BLaER1 treated with 17β-estradiol and CSF1 and Interleukin-3, amounts not matched to agents 10 nM and 100 nM (cell line): ENCODE measurements around the gene MECR.

Source experiments
- H3K27ac ChIP-seq, 11 experiments: shearing (Covaris generic); formaldehyde crosslinking; 2 replicates each; pipeline ENCODE4 v1.8.1; 2022
- H3K27me3 ChIP-seq, 11 experiments: shearing (Covaris generic); formaldehyde crosslinking; 2 replicates each; pipeline ENCODE4 v1.8.1; 2022
- H3K36me3 ChIP-seq, 11 experiments: shearing (Covaris generic); formaldehyde crosslinking; 2 replicates each; pipeline ENCODE4 v1.8.1; 2022
- H3K4me1 ChIP-seq, 10 experiments: shearing (Covaris generic); formaldehyde crosslinking; 2 replicates each; pipeline ENCODE4 v1.8.1; 2022
- H3K4me2 ChIP-seq, 11 experiments: shearing (Covaris generic); formaldehyde crosslinking; 2 replicates each; pipeline ENCODE4 v1.8.1; 2022
- H3K4me3 ChIP-seq, 10 experiments: shearing (Covaris generic); formaldehyde crosslinking; 2 replicates each; pipeline ENCODE4 v1.8.1; 2022
- H3K9ac ChIP-seq, 11 experiments: shearing (Covaris generic); formaldehyde crosslinking; 2 replicates each; pipeline ENCODE4 v1.8.1; 2022
- H3K9me3 ChIP-seq, 11 experiments: shearing (Covaris generic); formaldehyde crosslinking; replicated peaks in 1 of 11; 2 replicates each; pipeline ENCODE4 v1.8.1; 2022
- H4K20me1 ChIP-seq, 11 experiments: shearing (Covaris generic); formaldehyde crosslinking; 2 replicates each; pipeline ENCODE4 v1.8.1; 2022
- Cebpa-rat ChIP-seq, 11 experiments: shearing (Covaris generic); IDR thresholded peaks; 2 replicates each; pipeline ENCODE4 v1.8.1; 2022

The MECR gene

DNA sequence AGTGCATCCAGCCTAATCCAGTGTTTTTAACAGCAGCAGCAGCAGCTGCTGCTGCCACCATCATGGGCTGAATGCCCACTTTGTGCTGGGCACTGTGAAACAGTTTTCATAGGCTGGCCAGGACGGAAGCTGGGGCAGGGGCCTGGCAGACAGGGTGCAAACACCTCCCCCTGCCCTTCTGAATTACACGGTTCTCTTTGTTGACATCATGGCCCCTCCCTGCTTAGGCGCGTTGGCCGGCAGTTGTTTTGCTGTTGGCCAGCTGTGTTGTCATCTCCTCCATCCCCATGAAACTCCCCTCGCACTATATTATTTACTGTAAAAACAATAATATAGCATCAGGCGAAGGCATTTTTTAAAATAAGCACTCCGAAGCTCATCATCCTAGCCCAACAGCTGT is 38.6 kb upstream of the MECR start:
- Histone ChIP-seq H3K4me3 (no peak overlapping the region), H3K27ac (no peak overlapping the region), H3K9me3 (no peaks in the 10 kb centered on the region), H3K4me1 (0 out of 20 replicates have a peak, but pooled peaks cover 0 to 5% (median 0%) of the 10 kb centered on the region in 10 experiments), H4K20me1 (no peaks in the 10 kb centered on the region), H3K36me3 (no peaks in the 10 kb centered on the region), H3K4me2 (no peak overlapping the region), H3K27me3 (no peaks in the 10 kb centered on the region; a peak in 1 of 22 replicates), H3K9ac (no peak overlapping the region)
- no peak for TF ChIP-seq Cebpa-rat (IDR thresholded peaks at IDR 0.05)

DNA sequence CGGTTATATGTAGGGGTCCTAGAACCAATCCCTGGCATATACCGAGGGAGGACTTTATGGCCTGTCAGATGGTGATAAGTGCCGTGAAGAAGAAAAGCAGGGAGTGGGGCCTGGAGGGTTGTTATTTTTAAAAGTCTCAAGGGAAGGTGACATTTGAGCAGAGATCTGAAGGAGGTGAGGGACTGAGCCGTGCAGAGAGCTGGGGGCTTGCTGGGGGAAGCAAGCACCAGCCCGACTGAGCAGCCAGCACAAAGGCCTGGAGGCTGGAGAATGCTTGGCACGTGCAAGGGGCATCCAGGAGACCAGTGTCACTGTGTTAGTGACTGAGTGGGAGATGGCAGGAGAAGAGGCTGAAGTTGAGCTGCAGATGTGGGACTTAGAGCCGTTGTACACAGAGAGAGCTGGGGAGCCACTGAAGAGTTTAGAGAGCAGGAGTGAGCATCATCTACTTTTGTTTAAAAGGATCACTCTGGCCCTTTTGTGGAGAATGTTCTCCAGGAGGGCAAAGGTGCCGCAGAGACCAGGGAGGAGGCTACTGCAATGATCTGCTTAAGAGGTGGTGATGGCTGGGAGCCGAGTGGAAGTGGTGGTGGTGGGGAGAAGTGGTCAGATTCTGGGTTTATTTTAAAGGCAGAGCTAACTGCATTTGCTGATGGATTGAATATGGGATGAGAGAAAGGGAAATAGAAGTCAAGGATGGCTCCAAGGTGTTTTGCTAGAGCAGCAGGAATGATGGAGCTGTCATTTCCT is 36.8 kb upstream of the MECR start:
- Histone ChIP-seq H3K36me3 (no peaks in the 10 kb centered on the region), H3K4me3 (no peak overlapping the region), H3K9me3 (no peaks in the 10 kb centered on the region), H3K27ac (no peak overlapping the region), H3K27me3 (no peaks in the 10 kb centered on the region; a peak in 1 of 22 replicates), H4K20me1 (no peaks in the 10 kb centered on the region), H3K4me2 (no peak overlapping the region), H3K4me1 (0 out of 20 replicates have a peak, but pooled peaks cover 0 to 5% (median 0%) of the 10 kb centered on the region in 10 experiments), H3K9ac (no peak overlapping the region)
- no peak for TF ChIP-seq Cebpa-rat (IDR thresholded peaks at IDR 0.05)

DNA sequence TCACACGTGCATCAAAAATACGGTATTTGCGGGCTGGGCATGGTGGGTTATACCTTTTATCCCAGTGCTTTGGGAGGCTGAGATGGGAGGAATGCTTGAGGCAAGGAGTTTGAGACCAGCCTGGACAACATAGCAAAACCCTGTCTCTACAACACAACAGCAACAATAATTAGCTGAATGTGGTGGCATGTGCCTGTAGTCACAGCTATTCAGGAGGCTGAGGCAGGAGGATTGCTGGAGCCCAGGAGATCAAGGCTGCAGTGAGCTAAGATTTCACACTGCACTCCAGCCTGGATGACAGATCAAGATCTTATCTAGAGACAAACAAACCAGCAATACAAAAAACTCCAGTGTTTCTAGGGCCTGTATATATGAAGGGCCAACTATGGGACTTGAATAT is 36.2 kb upstream of the MECR start:
- Histone ChIP-seq H3K4me3 (no peak overlapping the region), H4K20me1 (no peaks in the 10 kb centered on the region), H3K9me3 (no peaks in the 10 kb centered on the region), H3K27ac (no peak overlapping the region), H3K4me1 (0 out of 20 replicates have a peak, but pooled peaks cover 0 to 5% (median 0%) of the 10 kb centered on the region in 10 experiments), H3K27me3 (peaks cover 0 to 2% (median 0%) of the 10 kb centered on the region in 11 experiments; a peak in 3 of 22 replicates), H3K9ac (no peak overlapping the region), H3K36me3 (no peaks in the 10 kb centered on the region), H3K4me2 (no peak overlapping the region)
- no peak for TF ChIP-seq Cebpa-rat (IDR thresholded peaks at IDR 0.05)

DNA sequence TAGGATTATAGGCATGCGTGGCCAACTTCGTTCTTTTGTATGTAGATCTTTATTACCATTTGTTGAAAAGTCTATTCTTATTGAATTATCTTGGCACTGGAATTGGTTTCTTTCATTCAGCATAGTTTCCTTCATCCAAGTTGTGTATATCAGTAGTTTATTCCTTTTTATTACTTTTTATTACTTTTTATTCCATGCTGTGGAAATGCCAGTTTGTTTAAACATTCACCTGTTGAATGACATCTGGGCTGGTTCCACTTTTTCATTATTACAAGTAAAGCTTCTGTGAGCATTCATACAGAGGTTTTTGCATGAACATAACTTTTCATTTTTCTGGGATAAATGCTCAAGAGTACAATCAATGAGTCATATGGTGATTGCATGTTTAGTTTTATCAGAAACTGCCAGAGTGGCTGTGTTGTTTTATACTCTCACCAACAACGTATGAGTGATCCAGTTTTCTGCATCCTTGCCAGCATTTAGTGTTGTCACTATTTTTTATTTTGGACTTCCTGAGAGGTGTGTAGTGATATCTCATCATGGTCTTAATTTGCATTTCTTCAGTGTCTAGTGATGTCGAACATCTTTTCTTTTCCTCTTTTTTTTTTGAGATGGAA is 34.1 kb upstream of the MECR start:
- no peak overlapping the region for H3K4me3 ChIP-seq
- peaks cover 10 to 22% (median 17%) of the 10 kb centered on the region in 11 experiments for H3K27me3 ChIP-seq
- H4K20me1 ChIP-seq = peaks cover 0 to 6% (median 0%) of the 10 kb centered on the region in 11 experiments; a peak in 1 of 22 replicates
- H3K9ac ChIP-seq = no peak overlapping the region
- peaks cover 0 to 5% (median 0%) of the 10 kb centered on the region in 10 experiments; a peak in 1 of 20 replicates for H3K4me1 ChIP-seq
- no peak overlapping the region for H3K27ac ChIP-seq
- no peaks in the 10 kb centered on the region for H3K9me3 ChIP-seq
- no peak overlapping the region for H3K4me2 ChIP-seq
- H3K36me3 ChIP-seq = no peaks in the 10 kb centered on the region
- no peak for TF ChIP-seq Cebpa-rat (IDR thresholded peaks at IDR 0.05)

GRCh38 chr1:29260531-29260930 is 29.8 kb upstream of the MECR start:
- H3K27ac ChIP-seq = no peak overlapping the region
- no peak for TF ChIP-seq Cebpa-rat (IDR thresholded peaks at IDR 0.05)
- H3K27me3 ChIP-seq = peaks cover 31 to 49% (median 46%) of the 10 kb centered on the region in 11 experiments
- peaks cover 0 to 12% (median 0%) of the 10 kb centered on the region in 11 experiments; a peak in 6 of 22 replicates for H4K20me1 ChIP-seq
- H3K4me2 ChIP-seq = peak overlapping the region in 10 of 11 experiments; percentile 94 to 99 (median 96); a peak in 15 of 22 replicates
- H3K4me3 ChIP-seq = peak overlapping the region in 1 of 10 experiments; percentile 67; a peak in 3 of 20 replicates
- H3K9me3 ChIP-seq = no peaks in the 10 kb centered on the region
- peaks cover 4 to 23% (median 20%) of the 10 kb centered on the region in 10 experiments; a peak in 18 of 20 replicates for H3K4me1 ChIP-seq
- H3K36me3 ChIP-seq = no peaks in the 10 kb centered on the region
- no peak overlapping the region for H3K9ac ChIP-seq

DNA sequence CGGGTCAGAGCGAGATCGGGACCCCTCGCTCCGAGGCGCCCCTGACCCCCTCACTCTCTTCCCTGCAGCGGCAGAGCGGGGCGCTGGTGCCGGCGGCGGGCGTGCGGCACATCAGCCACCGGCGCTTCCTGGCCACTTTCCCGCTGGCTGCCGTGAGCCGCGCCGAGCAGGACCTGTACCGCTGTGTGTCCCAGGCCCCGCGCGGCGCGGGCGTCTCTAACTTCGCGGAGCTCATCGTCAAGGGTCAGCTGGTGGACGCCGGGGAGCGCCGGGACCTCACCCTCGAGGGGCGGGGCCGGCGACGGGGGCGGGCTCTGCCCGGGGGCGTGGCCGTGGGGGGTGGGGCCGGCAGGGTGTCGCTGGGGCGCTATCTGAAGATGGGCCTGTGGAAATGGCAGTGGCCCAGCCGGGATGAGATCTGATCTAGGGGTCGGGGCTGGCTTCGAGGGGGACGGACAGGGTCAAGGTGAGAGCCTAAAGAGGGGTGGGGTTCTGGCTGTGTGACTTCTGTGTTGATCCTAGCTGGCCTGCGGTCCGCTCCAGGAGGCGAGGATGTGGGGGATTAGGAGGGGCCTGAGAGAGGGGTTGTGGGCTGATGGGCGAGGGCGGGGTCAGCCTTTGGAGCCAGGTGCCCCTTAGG is 29.2 kb upstream of the MECR start:
- Histone ChIP-seq H3K9ac (peak overlapping the region in 8 of 11 experiments; percentile 44 to 71 (median 63); a peak in 14 of 22 replicates), H3K4me2 (peak overlapping the region; percentile 94 to 99 (median 97)), H3K4me3 (peak overlapping the region; percentile 58 to 73 (median 64))

DNA sequence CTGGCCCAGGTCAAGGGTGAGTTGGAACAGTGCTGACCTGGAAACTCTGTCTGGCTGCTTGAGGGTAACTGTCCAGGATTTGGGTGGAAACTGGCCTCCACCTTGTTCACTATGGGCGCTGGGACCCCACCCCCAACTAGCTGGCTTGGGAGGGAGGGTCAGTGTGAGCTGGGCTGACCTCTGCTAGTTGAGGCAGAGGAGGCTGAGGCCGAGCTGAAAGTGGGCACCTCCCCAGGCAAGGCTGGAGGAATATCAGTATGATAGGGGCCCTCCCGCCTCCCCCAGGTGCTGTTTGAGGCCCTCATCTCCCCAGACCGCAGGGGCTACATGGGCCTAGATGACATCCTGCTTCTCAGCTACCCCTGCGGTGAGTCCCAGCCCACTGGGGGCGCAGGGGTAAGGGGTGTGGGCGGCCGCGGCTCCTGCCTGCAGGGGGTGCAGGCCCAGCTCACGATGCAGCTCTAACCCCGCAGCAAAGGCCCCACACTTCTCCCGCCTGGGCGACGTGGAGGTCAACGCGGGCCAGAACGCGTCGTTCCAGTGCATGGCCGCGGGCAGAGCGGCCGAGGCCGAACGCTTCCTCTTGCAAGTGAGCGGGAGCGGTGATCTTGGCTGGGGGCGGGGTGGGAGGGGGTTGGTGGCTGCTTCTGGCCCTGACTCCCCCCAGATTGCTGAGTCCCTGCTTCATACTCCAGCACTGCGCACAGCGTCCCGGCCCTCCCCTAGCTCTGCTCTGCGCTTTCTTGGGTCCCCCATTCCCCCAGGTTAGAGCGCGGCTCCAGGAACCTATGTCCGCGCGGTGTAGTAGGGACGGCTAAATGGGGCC is 28.5 kb upstream of the MECR start:
- H4K20me1 ChIP-seq = peaks cover 0 to 12% (median 0%) of the 10 kb centered on the region in 11 experiments; a peak in 6 of 22 replicates
- peak overlapping the region; percentile 58 to 73 (median 64) for H3K4me3 ChIP-seq
- TF ChIP-seq Cebpa-rat (IDR thresholded peaks at IDR 0.05) = no peak
- H3K4me2 ChIP-seq = peak overlapping the region; percentile 94 to 99 (median 97)
- H3K4me1 ChIP-seq = peaks cover 4 to 23% (median 20%) of the 10 kb centered on the region in 10 experiments; a peak in 18 of 20 replicates
- H3K36me3 ChIP-seq = no peaks in the 10 kb centered on the region
- no peaks in the 10 kb centered on the region for H3K9me3 ChIP-seq
- no peak overlapping the region for H3K27ac ChIP-seq
- H3K9ac ChIP-seq = peak overlapping the region in 8 of 11 experiments; percentile 44 to 71 (median 63); a peak in 14 of 22 replicates
- peaks cover 31 to 49% (median 46%) of the 10 kb centered on the region in 11 experiments for H3K27me3 ChIP-seq

More for the DNA sequence above, 29.2 kb upstream of the MECR start:
- no peaks in the 10 kb centered on the region for H3K36me3 ChIP-seq
- no peak for TF ChIP-seq Cebpa-rat (IDR thresholded peaks at IDR 0.05)
- H4K20me1 ChIP-seq = peaks cover 0 to 12% (median 0%) of the 10 kb centered on the region in 11 experiments; a peak in 6 of 22 replicates
- H3K27ac ChIP-seq = no peak overlapping the region
- H3K4me1 ChIP-seq = peaks cover 4 to 23% (median 20%) of the 10 kb centered on the region in 10 experiments; a peak in 18 of 20 replicates
- H3K9me3 ChIP-seq = no peaks in the 10 kb centered on the region
- H3K27me3 ChIP-seq = peaks cover 31 to 49% (median 46%) of the 10 kb centered on the region in 11 experiments
